HS-27A (cell line): ENCODE measurements around the gene ZNF518B.

Experiments used
- DNase-seq: peaks from one replicate; pipeline ENCODE4 v3.0.0-alpha.2; 2012; ENCODE audit warnings: low read depth, missing footprints

The ZNF518B gene, protein sequence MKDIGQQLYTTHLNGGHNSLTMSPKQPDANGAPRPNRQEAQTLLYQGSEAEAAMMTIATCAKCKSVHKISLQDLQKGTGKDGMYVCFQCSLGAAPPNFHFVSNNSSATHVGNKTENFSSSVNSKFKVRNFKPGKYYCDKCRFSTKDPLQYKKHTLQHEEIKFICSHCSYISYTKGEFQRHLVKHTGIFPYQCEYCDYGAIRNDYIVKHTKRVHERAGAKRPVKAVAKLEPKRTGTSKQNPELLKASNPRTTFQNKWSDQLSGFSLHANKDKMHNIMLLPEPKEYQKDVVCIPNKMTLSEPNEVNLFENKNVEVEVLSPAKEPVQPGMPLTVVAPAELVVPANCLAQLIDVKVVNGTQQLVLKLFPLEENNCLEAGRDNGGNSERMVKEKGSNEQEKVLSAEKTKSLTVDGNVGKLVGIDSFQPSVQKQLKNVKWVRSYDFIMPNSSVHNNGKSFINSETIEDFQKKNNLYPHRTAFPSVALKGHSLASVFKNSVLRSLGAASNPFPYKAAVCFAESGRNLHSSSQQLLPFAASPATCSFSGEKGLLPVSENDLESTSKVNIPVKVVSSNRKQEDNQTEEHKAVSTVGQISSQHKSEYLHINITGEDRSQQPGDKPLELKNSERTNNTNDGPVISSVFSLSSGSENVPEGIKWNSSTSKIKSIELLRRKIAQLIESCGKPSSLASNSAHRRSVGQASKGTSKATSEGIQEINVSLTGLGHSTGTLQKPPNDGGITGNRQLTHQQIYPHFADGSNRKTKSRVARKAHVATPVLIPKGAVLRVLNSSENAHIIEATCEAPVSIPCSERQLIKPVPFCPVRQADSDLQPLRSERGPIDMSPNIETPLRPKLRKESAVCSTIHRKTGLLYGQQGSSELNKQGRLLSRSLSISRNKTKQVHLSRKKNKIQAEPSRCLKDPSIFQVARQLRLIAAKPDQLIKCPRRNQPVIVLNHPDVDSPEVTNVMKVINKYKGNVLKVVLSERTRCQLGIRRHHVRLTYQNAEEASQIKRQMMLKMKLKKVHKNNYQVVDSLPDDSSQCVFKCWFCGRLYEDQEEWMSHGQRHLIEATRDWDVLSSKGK

DNA sequence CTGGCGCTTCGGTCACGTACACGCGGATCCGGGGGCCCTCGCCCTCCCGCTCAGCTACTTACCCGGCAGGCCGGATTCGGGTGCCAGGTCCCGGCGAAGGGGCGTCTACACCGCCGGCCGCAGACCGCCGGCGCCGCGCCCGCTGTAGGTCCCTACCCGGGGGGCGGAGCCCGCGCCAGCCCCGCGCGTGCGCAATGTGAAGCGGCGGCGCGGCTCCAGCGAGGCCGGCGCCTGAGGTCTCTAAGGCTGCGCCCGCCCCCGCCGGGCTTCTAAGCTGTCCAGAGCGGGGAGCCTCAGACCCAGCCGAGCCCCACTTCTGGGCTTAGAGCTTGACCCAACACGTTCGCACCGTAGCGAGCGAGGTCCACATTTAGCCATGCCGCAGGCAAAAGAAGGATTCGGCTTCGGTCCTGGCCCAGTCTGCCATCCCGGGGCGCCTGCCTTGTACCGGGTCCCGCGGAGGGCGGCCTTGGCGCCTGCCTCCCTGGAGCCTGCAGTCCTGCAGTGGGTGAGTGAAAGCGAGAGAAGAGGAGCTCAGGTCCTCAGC is at the start of gene ZNF518B:
Gene ZNF518B, minus strand, starts transcription at position 172 of the 547 bp plus-strand sequence. CDS start 11,098 bp downstream, outside the sequence.
- no peak for DNase-seq

DNA sequence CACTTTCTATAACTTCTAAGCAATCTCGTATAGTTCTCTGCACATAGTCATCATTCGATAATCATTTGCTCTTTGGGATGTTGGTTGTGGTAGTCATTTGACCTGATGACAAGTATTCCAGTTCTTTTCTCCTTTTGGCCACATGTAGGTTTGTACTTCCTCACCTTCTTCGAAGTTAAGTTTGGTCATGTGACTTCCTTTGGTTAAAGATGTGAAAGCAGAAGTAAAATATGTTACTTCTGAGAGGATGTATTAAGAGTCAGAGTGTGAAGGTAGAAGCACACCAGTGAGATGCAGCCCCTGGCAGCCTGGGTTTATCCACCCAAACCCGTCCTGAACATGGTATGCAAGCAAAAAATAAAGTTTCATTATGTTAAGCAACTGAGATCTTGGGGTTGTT is 48.9 kb upstream of the ZNF518B start:
- no peak for DNase-seq

DNA sequence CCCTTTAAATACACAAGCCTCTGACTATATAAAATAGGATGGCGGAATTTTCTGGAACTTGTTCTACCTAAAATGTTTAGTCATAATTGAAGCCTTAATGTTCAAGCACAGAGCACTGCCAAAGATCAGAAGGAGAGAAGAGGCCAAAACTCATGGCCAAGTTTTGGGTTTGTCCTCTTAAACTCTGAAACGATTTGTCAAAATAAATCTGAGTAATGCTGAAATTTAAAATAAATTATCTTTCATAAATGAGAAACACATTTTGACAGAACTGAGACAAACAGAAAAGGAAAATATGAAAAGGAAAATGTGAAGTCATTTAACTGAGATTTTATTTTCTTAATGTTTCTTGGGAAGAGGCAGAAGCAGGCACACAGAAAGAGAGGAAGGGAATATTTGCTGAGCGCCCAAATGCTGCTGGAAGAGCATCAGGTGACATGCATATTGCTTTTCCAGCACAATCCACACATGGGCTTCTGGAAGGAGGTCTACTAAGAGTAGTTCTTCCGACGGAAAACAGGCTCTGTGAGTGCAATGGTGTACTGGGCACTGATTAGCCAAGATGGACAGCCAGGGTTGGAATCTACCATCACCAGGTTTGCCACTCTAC is 47.4 kb upstream of the ZNF518B start:
- DNase-seq, result no peak

DNA sequence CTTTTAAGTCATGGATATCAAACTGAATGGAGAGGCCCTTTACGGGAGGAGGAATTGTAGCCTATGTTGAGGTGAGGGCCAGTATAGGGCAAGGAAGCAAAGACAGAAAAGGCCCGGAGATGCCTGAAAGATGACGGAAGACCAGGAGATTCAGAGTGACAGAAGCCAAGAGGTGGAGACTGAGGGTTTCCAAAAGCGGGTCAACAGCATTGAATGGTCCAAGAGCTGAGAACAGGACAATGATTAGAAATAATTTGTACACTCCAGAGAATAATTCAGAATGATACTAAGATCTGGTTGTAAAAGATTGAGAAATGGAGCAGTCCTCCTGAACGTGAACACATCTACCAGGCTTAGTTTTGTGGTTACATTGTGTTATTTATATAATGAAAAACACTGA is 45.5 kb upstream of the ZNF518B start:
- DNase-seq, result no peak

DNA sequence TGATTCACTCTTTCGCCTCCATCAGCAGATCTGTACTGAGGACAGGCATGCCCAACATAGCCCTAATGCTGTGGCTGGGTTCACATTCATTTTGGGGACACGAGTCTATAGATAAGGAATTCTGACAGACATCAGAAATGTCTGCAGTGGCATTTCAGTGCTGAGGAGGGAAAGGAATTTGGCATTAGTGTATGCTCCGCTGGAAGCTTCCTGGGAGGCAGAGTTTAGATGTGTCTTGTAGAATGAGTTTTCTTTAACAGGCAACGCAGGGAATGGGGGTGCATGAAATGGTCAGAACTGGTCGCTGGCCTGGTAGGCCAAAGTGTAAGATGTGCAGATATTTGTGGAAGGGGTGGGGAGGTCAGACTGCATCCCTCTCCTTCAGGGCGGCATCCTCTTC is 43.5 kb upstream of the ZNF518B start:
- no peak for DNase-seq

DNA sequence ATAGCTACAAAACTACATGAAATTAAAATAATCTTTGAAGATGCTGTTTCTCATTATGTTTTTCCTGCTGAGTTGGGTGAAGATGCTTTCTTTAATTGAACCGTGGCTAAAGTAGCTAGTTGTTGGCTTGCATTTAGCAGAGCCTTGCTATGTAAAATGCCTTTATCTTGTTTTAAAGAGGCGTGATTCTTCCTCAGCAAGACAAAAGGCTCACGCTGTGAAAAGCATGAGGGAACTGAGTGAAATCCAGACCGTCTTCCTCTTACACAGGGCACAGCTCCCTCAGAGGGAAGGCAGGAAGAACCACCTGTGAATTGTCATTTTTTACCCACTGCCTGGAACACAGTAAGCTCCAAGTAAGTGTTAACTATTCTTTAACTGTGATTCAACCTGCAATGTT is 39.0 kb upstream of the ZNF518B start:
- no peak for DNase-seq

DNA sequence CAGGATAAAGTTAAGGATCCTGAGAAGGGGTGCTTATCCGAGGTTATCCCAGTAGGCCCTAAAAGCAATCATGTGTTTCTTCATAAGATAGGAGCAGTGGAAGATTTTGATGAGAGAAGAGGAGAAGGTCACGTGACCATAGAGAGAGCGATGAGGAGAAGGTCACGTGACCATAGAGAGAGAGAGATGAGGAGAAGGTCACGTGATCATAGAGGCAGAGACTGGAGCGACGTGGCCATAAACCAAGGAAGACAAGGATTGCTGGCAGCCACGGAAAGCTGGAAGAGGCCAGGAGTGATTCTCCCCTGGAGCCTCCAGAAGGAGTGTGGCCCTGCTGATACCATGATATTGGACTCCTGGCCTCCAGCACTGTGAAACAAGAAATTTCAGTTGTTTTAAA is 38.4 kb upstream of the ZNF518B start:
- no peak for DNase-seq

DNA sequence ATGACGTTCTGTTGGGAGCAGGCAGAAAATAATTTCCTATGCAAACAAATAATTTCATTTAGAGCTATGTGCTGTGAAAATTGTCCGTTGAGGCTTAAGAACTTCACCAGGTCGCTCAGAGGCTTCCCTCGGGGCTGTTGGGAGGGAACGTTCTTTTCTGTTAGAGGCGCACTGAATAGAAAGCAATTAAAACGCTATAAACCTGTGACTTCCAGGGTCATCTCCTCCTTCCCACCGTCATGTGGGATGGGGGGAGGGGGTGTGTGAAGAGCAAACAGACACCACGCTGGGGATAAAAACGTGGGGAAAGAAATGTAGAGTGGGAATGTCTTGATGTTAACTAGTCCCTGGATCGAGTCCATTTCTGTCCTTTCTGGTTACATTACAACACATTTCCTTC is 35.2 kb upstream of the ZNF518B start:
- DNase-seq, result no peak

DNA sequence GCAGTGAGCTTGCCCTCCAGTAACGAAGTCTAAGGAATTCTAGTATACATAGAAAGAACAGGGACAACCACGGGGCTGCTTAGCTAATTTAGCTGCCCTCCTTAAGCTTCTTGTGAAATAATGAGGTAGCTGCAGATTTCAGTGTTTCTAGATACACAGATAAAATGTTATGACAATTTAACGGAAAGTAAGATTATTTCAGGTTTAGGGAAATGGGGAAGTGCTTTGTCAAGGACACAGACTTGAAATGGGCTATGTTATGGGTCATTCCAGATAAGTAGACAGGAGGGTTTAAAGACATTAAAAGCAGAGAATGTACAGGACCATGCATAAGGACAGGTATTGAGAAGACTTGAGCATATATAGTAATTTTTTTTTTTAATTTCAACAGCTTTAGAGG is 34.2 kb upstream of the ZNF518B start:
- no peak for DNase-seq

DNA sequence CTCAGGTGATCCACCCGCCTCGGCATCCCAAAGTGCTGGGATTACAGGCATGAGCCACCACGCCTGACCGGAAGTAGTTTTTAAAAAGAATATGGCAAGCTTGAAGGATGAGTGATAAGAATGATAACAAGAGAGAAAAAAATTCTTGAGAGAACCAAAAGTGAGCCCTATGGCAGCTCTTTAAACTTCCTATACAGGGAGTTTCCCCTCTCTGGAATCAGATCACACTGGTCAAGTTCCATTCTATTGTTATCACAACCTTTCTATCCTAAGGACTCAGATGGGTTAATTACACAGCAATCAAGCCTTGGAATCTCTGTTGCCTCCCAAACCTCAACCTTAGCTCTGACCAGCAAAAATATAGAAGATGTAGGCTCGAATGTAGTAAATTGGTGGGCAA is 33.8 kb upstream of the ZNF518B start:
- no peak for DNase-seq

DNA sequence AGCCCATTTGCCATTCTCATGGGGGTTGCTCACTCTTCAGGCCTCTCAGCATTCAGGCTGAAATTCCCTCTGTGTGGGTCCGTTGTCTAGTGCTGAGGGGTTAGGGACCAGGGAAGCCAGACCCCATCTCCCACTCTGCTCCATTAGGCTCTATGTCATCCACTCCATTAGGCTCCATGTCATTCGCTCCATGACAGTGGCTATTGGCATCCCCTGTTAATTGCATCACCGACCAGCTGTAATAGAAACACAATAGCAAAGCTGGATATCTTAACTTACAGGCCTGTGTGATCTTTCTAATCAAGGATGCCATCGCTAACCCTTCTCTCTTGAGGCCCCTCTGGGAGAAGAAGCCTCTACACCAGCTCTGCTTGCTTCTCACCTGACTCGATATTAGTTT is 25.7 kb upstream of the ZNF518B start:
- DNase-seq, result no peak

DNA sequence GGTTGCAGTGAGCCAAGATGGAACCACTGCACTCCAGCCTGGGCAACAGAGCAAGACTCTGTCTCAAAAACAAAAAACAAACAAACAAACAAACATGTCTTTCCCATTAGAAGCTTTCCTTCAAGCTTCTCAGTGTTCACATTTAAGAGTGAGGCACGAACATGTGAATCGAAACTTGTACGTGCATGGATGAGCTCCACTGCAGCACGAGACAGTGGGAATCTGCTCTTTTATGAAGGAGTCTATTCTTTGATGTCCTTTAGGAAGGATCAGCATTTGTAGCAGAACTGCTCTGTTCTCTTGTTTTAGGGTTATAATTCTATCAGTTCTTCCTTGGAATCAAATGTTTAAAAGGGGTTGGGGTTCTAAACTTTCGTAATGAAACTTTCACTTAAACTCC is 23.4 kb upstream of the ZNF518B start:
- DNase-seq, result no peak

DNA sequence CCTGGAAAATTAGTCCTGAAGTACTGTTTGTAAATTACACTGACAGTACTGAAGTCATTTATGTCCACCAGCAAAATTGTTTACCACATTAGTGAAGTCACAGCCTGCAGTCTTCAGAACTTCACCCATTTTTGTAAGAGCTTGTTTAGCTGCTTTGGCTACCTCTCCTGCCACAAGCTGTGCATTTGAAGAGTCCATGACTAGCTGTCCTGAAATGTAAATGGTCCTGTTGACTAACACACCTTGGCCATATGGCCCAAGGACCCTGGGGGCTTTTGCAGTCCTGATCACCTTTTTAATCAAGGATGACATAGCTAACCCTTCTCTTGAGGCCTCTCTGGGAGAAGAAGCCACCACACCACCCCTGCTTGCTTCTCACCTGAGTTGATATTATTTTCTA is 21.4 kb upstream of the ZNF518B start:
- DNase-seq, result no peak

DNA sequence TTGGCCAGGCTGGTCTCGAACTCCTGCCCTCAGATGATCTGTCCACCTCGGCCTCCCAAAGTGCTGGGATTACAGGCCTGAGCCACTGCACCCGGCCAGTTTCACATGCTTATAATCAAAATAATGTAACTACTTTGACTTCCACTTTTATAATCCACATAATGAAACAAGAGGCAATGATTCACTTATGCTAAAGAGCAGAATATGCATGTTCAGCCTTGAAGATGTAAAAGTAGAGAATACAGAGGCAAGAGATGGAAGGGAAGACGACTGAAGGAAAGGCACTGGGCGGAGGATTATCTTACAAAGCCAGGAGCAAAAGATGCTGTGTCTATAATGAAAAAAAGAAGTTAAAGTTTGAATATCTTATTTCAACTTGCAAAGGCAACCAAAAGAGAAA is 13.3 kb upstream of the ZNF518B start:
- no peak for DNase-seq

DNA sequence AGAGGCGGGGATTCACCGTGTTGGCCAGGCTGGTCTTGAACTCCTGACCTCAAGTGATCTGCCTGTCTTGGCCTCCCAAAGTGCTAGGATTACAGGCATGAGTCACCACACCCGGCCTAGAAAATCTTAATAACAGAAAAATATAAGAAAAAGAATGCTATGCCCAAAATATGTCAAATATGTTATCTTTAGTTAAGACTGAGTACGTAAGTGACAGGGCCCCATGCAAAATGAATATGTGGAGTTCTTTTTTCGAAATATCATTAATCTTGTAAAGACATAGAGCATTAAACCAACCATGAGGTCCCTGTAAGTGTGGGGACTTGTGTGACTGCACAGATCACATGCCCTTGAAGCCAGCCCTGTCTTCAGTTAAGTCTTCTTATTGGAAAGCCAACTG is 8.9 kb upstream of the ZNF518B start:
- DNase-seq, result peak; percentile 12

DNA sequence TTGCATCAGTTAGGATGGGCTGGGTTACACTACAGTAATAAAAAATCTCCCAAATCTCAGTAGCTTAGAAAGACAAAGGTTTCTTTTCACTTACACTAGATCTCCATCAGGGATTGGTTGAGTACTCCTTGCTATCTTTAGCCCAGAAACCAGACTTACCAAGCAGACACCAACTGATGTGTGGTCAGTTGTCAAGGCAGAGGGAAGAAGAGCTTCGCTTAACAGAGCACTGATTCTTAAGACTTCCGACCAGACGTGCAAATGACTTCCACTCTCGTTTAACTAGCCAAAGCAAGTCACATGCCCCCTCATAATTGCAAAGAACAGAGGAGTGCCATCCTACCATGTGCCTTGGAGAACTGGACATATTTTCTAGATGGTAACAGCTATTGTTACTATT is 5.7 kb upstream of the ZNF518B start:
- no peak for DNase-seq

DNA sequence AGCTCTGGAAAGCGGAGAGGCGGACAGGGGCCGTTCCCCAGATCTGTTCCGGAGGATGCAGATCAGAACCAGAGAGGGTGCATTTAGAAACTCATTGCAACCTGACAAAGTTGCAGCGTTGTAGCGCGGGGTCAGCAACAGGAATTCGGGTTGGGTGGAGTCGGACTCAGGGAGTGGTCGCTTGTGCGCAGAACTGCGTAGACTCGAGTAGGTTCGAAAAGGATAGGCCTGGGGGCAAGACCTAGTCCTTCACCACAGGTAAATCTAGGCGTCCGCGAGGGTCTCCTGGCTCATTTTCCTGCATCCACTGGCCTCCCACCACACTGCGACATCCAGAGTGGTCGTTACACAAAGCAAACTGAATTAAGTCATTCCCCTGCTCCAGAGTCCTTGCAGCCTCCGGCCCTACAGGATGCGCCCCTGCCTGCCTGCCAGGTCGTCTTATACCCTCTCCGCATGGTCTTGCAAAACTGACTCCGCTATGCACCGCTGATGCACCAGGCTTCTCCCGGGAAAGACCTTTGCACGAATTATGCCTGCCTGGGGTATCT is 4.7 kb upstream of the ZNF518B start:
- no peak for DNase-seq

DNA sequence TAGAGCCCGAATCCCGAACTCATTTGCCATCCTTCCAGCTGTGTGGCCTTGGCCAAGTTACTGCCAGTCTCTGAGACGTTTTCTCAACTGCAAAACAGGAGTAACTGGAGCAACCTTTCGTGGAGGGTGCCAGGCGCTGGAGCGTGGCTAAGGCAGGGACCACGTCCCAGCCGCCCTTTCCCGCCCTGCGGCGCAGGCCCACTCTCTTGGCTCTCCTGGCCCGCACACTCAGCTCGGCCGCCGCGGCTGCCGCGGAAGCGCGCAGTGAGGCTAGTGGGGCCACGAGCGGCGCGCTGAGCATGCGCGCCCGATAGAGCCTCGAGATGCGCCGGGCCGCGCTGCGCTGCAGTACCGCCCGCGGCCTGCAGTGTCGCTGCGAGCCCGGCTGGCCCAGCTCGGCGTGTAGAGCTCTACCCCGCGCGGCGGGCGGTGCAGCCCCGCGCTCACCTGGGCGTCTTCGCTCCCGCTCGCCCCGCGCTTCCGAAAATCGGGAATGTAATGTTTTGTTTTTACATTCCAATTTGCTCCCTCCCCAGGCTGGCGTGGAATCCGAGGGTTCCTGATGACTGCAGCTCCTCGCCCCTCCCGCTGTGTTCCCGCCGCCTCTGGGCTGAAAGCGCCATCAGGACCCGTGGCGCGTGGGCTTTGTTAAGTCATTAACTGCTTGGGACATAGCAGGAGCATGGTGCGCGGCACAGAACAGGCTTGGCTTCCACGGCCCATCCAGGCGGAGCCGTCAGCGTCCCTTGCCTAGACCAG is 4.0 kb upstream of the ZNF518B start:
- no peak for DNase-seq

DNA sequence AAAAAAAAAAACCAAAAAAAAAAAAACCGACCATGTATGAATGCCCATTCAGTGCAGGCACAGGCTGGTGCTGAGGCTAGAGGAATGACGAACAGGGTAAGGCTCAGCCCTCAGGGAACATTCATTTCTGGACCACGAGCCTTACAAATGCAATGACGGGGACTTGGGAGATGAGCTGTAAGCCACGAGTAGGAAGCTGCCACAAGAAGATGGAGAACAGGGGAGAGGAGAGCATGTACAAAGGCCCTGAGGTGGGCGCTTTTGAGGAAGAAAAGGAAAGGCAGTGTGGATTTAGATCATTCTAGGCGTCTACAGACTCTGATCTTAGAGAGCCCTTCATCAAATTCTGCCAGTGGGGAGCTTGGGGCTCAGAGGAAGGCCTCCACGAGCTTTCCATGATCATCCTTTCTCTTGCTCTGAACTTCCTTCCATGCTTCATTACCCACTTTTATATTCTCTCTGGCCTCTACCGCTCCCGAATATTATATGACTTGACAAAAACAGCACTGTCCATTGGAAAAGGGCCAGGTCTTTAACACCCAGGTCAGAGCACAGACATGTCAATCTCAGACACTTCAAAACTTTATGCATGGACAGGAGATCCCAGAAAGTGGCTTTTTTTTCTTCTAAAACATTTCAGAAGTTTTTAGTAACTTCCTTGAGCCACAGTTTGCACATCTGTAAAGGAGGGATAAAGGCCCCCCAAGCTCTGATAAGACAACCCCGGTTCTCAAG is 3.3 kb upstream of the ZNF518B start:
- no peak for DNase-seq

DNA sequence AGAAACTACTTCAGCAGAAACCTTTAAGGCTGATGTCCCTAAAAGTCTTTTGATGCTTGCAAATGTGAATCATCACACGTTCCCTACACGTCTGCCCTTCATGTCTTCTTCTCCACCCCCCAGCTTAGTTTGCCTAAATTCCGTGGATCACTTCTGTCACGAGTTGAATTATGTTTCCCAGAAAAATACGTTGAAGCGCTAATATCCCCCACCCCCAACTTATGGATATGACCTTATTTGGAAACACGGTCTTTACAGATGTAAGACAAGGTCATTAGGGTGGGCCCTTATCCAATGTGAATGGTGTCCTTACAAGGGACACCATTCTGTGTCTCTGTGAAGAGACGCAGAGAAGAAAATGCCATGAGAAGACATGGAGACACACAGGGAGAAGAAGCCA is 2.1 kb upstream of the ZNF518B start:
- no peak for DNase-seq
